Activated CD8-positive, alpha-beta memory T cell treated with anti-CD3 and anti-CD28 coated beads for 48 hours (primary cell): ENCODE measurements around the gene ST3GAL6.

ENCODE experiments used
- DNase-seq, 3 experiments: peaks; one replicate each; pipeline ENCODE4 v3.0.0-alpha.2; 2020; ENCODE audit warnings: low read depth in 2 of 3, low spot score in 2 of 3

The ST3GAL6 gene

DNA sequence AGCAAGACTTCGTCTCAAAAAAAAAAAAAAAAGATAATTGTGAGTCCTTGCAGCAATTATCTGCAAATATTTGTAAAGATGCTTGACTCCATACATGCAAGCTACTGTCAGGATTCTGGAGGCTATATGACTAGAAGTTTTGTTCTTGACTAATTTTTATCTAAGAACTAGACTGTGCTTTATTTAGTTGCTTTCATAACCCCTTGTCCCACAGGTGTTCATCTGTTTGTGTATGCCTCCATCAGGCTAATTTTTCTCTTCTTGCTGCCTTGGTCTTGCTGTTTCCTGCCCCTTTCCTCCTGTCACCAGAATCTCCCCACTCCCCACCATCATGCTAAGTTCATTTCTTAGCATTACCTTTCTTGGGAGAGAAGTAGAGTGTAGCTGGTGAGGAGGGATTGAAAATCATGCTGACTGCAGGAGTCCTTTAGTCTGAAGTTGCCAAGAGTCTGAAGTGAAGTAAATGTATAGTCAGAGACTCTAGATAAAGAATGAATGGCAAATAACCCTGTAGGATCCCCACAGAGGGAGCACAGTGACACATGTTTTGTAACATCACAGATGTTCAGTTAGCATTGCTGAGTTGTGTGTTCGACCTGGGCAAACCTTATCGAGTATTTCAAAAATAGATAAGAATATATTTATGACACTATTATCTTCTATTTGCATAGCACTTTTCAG lies 12.5 kb downstream of the ST3GAL6 start:
- DNase-seq, result no peak

- no peak for DNase-seq
These were observed 13.0 kb downstream of the ST3GAL6 start for GRCh38 chr3:98776140-98776493.

GRCh38 chr3:98777286-98777685 lies 14.1 kb downstream of the ST3GAL6 start:
- no peak for DNase-seq

DNA sequence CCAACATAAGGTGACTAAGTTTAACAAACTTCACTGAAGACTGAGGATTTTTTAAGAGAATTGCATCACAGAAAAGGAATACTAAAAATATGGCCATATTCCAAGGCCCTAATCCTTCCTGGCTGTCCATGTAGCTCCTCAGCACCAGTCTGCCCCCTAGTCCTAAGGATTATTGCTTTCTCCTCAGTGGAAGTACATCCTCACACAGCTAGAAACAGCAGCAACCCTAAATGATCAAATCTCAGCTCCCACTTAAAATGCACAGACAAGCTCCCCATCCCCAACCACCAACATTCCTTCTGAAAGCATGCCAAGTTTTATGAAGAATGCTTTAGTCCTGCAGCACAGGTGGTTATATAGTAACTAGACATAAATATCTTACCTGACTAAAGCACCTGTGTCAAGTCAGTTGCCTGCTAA lies 14.7 kb downstream of the ST3GAL6 start:
- no peak for DNase-seq

DNA sequence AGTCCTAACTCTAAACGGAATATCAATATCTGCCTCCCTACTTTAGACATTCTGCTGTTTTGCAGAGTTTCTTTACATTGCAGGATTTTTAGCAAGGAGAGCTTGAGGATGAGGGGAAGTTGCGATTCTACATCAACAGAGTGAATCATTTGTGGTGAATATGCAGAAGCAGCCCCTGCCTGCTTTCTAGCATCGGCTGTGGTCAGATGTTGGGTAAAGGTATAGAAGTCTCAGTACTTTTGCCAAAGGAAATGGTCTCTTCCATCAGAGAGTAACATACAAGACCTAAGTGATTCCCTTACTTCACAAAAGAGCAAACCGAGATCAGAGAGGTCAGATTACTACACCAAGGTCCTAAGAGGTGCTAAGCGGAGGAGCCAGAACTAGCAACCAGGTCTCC lies 15.2 kb downstream of the ST3GAL6 start:
- DNase-seq, result no peak

GRCh38 chr3:98778852-98779413 lies 15.8 kb downstream of the ST3GAL6 start:
- DNase-seq, result no peak

DNA sequence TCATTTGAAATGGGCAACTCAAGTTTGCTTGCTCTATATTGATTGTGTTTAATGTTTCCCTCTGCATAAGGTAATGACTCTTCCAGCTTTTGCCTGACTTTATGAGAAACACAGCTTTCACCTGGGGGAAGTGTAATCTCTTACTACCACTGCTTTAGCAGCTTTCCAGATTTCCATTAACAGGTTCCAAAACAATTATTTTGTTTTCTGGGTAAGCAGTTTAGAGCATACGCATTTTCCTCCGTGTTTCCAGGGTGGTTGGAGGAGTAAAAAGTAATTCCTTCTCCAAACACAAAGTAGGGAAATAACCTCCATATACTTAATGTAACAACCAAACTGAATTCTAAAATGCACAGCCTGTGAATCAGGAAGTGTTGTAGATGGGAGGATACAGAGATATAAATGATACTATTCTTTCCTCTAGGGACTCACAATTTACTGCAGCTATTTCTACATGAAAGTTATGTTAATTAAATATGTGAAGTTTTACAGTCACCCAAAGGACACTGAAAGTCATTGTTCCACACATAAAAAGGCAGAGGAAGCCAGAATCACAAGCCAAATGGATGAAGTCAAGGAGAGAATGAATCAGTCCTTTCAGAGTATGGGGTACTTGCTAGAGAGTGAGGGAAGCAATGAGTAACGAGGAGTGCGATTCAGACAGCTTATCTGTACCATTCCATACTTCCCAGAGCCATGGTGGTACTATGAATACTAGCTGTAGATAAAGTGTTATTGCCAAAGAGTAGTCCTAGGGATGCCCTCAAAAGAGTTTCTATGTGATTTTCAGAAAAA lies 16.6 kb downstream of the ST3GAL6 start:
- no peak for DNase-seq

DNA sequence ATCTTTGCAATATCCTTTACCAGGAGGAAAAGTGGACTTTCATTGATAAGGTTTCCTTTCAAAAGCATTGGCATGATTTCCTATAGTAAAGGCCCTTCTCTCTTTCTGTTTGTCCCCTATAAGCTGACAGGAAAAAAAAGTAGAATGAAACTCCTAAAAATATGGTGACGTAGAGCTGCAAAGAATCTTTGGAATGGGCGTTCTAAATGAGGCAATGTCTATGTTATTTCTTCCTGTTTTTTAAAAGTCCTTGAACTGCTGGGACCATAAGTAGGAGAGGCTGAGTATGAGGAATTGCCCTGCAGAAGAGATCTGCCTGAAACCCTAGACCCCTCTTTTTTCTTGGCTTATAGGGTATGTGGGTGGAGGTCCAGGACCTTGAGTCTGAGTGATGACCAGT lies 17.2 kb downstream of the ST3GAL6 start:
- no peak for DNase-seq

GRCh38 chr3:98782824-98783500 lies 19.8 kb downstream of the ST3GAL6 start:
- no peak for DNase-seq

DNA sequence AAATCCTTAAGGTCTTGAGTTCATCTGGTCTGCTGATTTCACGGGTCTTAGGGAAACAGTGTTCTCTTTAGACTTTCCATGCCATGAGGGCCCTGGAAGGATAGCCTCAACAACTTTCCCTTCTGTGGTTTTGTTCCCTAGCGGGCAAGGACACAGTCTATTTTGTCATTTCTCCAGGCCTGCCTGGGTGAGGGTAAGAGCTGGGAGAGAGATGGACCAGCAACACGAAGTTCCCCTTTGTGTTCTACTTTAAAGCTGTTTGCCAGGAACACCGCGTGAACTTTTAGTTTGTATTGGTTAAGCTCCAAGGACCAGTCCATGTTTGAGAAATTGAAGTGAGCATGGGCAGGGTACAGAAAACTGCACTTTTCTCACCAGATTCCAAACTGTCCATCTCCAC lies 20.9 kb downstream of the ST3GAL6 start:
- DNase-seq, result no peak

- DNase-seq, result no peak
These were observed 21.8 kb downstream of the ST3GAL6 start for GRCh38 chr3:98784666-98785600.

- no peak for DNase-seq
These were observed 23.3 kb downstream of the ST3GAL6 start for GRCh38 chr3:98786364-98787006.

DNA sequence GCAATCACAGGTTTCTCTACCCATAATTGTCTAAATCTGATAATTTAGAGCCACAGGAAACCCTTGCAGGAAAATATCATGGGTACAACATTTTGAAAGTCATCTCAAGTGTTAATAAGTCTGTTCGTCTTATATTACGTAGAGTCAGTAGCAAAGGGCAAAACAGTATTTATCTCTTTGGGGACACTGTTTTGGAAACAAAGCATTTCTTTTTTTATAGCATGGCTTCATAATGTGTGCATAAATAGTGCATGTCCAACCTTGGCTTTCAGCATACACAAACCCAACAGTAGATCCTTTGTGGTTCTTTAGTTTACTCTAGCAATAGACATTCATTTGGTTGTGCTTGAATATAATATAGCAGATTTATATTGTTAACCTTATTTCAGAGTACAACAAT lies 24.0 kb downstream of the ST3GAL6 start:
- no peak for DNase-seq

DNA sequence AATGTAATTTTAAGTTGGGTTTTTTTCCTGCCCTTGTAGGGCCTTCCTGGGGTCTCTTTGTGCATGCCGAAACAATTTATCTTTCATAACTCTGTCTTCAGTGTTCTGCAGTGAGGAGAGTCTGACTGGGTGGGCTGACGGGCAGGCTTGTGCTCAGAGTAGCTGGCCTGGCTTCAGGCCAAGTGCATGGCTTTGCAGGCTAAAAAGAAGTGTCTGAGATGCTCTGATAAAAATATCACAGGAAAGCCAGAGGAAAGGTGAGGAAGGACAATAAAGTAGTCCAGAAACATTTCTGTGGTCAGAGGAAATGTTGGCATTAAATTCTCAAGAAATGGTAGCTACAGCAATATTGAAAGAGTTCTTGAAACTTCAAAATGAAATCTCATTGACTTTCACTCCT lies 25.5 kb downstream of the ST3GAL6 start:
- no peak for DNase-seq

- no peak for DNase-seq
These were observed 28.5 kb downstream of the ST3GAL6 start for GRCh38 chr3:98791341-98792325.

DNA sequence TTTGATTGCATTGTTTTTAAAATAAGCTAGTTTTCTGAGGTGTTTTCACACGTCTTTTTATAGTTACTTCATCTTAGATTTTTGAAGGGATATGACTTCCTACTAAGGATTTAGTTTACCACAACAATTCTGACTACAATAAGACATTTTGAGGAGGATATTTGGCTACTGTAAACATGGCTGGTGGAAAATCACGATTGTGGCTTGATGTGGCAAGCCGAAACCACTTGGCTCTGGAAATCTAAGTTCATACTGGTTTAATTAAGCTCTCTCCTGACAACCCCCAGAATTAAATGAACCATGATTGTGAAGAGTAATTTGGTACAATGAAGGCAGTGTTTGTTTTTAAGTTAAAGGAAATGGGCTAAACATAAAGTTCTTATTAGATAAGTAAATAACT lies 30.8 kb downstream of the ST3GAL6 start:
- no peak for DNase-seq

- DNase-seq, result no peak
These were observed 33.2 kb downstream of the ST3GAL6 start for GRCh38 chr3:98796334-98796733.

DNA sequence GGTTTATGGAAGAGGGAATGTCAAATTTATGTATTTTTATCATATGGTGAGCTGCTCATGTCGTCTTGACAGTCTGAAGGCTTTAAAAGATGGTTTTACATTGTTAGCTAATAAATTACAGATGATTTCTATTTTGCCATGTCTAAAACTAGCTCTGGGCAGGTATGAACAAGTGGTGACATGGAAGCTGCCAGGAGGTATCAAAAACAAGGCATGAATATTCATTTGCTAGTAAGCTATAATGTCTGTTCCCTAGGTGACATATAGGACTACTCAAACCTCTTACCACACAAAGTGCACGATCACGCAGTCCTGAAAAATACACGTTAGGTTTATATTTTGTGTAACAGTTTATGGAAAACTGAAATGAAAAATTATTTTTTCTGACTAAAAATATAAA lies 34.8 kb downstream of the ST3GAL6 start:
- no peak for DNase-seq

- no peak for DNase-seq
These were observed 35.7 kb downstream of the ST3GAL6 start for GRCh38 chr3:98798820-98799219.
